ENCODE data around the gene TRIM50.

DNA sequence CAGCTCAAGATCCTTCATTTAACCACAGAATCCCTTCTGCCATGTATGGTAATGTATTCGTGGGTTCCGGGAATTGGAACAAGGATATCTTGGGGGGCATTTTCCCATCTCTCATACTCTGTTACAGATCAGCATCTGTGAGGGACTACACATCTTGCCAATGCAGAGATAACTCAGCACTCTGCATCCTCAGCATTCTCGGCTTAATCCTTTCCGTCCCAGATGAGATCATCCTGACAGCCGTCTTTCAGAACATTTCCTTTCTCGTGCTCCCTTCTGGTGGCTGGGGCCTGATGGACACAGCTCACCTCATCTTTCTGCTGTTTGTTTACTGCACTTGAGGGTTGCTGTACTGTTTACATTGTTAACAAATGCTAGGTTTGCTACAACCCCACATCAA, 25.4 kb upstream of the TRIM50 start:
- TF ChIP-seq, protein P1, sequence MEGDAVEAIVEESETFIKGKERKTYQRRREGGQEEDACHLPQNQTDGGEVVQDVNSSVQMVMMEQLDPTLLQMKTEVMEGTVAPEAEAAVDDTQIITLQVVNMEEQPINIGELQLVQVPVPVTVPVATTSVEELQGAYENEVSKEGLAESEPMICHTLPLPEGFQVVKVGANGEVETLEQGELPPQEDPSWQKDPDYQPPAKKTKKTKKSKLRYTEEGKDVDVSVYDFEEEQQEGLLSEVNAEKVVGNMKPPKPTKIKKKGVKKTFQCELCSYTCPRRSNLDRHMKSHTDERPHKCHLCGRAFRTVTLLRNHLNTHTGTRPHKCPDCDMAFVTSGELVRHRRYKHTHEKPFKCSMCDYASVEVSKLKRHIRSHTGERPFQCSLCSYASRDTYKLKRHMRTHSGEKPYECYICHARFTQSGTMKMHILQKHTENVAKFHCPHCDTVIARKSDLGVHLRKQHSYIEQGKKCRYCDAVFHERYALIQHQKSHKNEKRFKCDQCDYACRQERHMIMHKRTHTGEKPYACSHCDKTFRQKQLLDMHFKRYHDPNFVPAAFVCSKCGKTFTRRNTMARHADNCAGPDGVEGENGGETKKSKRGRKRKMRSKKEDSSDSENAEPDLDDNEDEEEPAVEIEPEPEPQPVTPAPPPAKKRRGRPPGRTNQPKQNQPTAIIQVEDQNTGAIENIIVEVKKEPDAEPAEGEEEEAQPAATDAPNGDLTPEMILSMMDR (conservative IDR thresholded peaks at IDR 0.05), result no peak
- no peak for TF ChIP-seq ZFX (IDR thresholded peaks at IDR 0.05)

Measured in C4-2B (cell line).